Stimulated activated CD4-positive, alpha-beta T cell treated with anti-CD3 and anti-CD28 coated beads, Interleukin-15, amount 100 ng/mL, for 48 hours (primary cell): ENCODE data around the gene STK38.
A peak's percentile ranks its signal among the peaks of the same experiment; 100 is the strongest.

Experiments
- DNase-seq, 2 donors: peaks; one replicate each; pipeline ENCODE4 v3.0.0-alpha.2; 2020; ENCODE audit warnings: low read depth in 2 of 2

The STK38 gene

GRCh38 chr6:36563928-36564284 lies 16.6 kb upstream of the STK38 start:
- DNase-seq = no peak

- no peak for DNase-seq
These were observed 16.1 kb upstream of the STK38 start for GRCh38 chr6:36563237-36563927.

GRCh38 chr6:36560822-36561221 lies 13.5 kb upstream of the STK38 start:
- DNase-seq = no peak

GRCh38 chr6:36559011-36559793 lies 11.9 kb upstream of the STK38 start:
- no peak for DNase-seq

GRCh38 chr6:36556281-36556680 lies 9.0 kb upstream of the STK38 start:
- DNase-seq = no peak

GRCh38 chr6:36555750-36556252 lies 8.5 kb upstream of the STK38 start:
- no peak for DNase-seq

- DNase-seq = no peak
These were observed 3.3 kb upstream of the STK38 start for GRCh38 chr6:36550473-36551000.

GRCh38 chr6:36548401-36548743 lies 1.1 kb upstream of the STK38 start:
- no peak for DNase-seq

GRCh38 chr6:36547646-36548400 lies 544 bp upstream of the STK38 start:
- DNase-seq = no peak

GRCh38 chr6:36546308-36546919 lies 865 bp downstream of the STK38 start:
- no peak for DNase-seq

- no peak for DNase-seq
These were observed 1.4 kb downstream of the STK38 start for GRCh38 chr6:36545767-36546307.

GRCh38 chr6:36544228-36544627 lies 3.1 kb downstream of the STK38 start:
- DNase-seq = peak in 1 of 2 donors; percentile 20

GRCh38 chr6:36542041-36542440 lies 5.2 kb downstream of the STK38 start:
- DNase-seq = no peak

- DNase-seq = no peak
These were observed 7.3 kb downstream of the STK38 start for GRCh38 chr6:36539814-36540568.

GRCh38 chr6:36536873-36537547 lies 10.3 kb downstream of the STK38 start:
- no peak for DNase-seq

- no peak for DNase-seq
These were observed 14.0 kb downstream of the STK38 start for GRCh38 chr6:36533321-36533720.

- no peak for DNase-seq
These were observed 21.2 kb downstream of the STK38 start for GRCh38 chr6:36526066-36526465.

- no peak for DNase-seq
These were observed 21.9 kb downstream of the STK38 start for GRCh38 chr6:36525346-36525745.

GRCh38 chr6:36524871-36525270 lies 22.4 kb downstream of the STK38 start:
- DNase-seq = no peak

GRCh38 chr6:36523936-36524499 lies 23.3 kb downstream of the STK38 start:
- no peak for DNase-seq
